GM13977 (cell line): Measurements from ENCODE around the gene SERPINA4.

Source experiments
- DNase-seq: peaks from one replicate; pipeline ENCODE4 v3.0.0; 2012; ENCODE audit warnings: low spot score
- in situ Hi-C: fragments of 300-500 bp; cut with MboI; formaldehyde crosslinking; loops from one replicate; pipeline ENCODE4 v1.12.0; 2022; ENCODE audit warnings: low sequenced_read_pairs, low pct_unique_long_range_greater_than_20kb, mixed read lengths, inconsistent platforms; ENCODE audit not compliant: unreplicated experiment
- TF ChIP-seq, protein P1 (sequence below): IDR thresholded peaks from 2 replicates; pipeline ENCODE4 v1.5.1; 2012; ENCODE audit warnings: mild to moderate bottlenecking, control low read depth; ENCODE audit not compliant: insufficient read depth; ENCODE audit errors: extremely low read depth, missing control alignments

The SERPINA4 gene

DNA sequence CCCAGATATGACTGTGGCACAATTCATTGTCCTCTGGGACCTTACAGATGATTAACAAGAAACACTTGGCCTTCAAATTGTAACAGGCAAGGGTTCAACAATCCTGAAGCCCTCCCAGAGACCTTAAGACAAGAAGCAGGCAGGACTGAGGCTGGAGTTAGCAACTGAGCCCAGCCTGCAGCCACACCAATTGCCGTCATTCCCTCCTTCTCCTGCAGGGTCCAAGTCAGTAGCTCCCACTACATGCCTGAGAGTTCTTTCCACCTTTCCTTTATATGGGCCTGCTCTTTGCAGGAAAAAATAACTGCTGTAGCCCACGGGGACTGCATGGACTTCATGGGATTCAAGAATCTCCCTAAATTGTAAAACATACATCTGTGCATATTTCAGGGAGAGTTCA lies 2.4 kb upstream of the SERPINA4 start:
- in situ Hi-C loops: no loop called here
- TF ChIP-seq, protein P1, sequence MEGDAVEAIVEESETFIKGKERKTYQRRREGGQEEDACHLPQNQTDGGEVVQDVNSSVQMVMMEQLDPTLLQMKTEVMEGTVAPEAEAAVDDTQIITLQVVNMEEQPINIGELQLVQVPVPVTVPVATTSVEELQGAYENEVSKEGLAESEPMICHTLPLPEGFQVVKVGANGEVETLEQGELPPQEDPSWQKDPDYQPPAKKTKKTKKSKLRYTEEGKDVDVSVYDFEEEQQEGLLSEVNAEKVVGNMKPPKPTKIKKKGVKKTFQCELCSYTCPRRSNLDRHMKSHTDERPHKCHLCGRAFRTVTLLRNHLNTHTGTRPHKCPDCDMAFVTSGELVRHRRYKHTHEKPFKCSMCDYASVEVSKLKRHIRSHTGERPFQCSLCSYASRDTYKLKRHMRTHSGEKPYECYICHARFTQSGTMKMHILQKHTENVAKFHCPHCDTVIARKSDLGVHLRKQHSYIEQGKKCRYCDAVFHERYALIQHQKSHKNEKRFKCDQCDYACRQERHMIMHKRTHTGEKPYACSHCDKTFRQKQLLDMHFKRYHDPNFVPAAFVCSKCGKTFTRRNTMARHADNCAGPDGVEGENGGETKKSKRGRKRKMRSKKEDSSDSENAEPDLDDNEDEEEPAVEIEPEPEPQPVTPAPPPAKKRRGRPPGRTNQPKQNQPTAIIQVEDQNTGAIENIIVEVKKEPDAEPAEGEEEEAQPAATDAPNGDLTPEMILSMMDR: no peak
- no peak for DNase-seq

DNA sequence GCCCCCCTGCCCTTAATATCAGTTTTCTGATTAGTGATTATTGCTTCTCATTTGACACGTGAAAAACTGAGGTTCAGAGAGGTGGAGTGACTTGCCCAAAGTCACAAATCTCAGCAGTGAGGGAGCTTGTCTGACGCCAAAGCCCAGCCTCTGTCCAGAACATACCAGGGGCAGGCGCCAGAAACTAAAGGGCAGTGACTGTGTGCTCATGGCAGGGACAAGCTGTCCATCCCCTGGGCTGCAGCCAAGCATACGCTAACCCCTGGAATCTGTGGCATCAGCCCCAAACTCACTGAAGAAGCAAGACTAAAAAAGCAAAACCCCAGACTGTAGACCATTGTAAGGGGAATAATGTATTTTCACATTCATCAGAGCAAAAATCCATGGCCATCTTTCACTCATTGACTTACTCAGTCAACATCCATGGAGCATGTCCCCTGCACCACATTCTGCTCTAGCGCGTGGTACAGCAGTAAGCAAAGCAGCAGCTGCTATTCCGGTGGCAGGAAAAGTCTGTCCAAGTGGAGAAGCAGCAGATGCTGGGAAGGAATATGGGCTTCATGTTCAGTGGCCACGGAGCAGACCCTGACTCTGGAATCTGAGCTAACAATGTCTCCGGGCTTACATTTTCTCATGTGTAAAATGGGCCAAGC lies 1.5 kb upstream of the SERPINA4 start:
- no peak for DNase-seq
- in situ Hi-C loops: no loop called here
- TF ChIP-seq, protein P1: no peak

DNA sequence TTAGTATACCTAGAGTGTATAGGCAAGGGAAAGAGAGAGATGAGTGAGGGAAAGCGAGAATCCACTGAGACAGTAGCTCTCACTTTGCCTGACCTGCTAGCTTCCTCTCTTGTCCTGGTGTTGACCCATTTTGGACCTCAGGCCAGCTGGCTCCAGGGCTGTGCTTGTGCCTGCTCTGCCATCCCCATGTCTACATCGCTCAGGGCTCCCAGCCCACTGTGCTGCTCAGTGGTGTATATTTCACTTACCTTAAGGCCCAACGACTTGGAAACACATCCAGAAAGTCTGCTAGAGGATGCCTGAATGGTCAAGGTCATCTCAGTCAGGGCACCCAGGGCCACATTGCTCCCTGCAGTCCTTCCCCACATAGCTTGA lies 964 bp upstream of the SERPINA4 start:
- TF ChIP-seq, protein P1: no peak
- in situ Hi-C loops: no loop called here
- DNase-seq: no peak

DNA sequence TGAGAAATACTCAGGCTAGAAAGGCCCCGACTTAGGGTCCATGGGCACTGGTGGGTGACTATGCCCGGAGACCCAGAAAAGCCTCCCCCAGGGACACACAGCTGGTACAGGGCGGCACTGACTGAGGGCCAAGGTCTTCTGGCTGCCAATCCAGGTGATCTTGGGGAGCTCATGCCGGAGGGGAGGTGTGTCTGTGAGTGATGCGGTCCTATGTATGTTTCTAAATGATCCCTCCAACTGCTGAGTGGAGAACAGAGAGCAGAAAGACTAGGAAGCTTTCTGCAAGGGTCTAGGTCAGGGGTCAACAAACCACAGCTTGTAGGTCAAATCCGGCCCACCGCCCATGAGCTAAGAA lies 391 bp downstream of the SERPINA4 start:
- in situ Hi-C loops: no loop called here
- TF ChIP-seq, protein P1: no peak
- DNase-seq: no peak

DNA sequence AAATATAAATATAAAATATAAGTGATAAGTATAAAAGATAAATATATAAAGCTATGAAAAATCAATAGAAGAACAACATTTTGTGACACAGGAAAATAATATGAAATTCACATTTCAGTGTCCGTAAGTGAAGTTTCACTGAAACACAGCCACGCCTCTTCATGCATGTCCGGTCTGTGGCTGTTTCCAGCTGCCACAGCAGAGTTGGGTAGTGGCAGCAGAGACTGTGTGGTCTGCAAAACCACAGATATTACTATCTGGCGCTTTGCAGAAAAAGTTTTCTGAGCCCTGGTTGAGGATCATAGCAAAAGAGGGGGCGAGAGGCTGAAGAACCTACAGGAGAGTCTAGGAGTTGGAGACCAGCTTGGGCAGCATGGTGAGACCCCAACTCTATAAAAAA lies 780 bp downstream of the SERPINA4 start:
- in situ Hi-C loops: no loop called here
- DNase-seq: no peak
- TF ChIP-seq, protein P1: no peak

DNA sequence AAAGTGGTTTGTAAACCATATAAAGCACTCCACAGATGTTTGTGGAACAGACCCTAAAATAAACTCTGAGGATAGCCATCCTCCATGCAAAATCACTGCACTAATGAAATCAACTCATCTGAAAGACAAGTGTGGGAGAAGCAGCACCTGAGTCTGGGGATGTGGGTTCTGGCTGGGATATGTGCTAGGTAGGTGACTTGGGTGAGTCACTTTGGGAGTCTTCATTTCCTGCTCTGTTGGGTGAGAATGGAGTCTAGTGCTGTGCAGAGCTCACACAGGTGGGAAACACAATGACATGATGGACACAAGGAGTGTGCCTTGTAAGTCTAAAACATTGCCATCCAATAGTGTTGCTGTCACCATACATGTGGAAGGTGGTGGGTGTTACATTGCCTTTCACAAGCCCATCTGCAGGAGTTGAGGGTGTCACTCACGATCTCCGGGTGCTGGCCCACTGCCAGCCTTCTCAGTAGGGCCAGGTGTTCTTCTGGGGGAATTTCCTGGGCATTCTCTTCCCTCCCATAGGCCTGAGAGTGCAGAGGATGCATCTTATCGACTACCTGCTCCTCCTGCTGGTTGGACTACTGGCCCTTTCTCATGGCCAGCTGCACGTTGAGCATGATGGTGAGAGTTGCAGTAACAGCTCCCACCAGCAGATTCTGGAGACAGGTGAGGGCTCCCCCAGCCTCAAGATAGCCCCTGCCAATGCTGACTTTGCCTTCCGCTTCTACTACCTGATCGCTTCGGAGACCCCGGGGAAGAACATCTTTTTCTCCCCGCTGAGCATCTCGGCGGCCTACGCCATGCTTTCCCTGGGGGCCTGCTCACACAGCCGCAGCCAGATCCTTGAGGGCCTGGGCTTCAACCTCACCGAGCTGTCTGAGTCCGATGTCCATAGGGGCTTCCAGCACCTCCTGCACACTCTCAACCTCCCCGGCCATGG lies 2.0 kb downstream of the SERPINA4 start:
- in situ Hi-C loops: no loop called here
- TF ChIP-seq, protein P1: no peak

More for the DNA sequence above, 2.0 kb downstream of the SERPINA4 start:
- DNase-seq: no peak
